ENCODE measurements around the gene NECAB2.

NECAB2 gene

GRCh38 chr16:83952587-83952939 is 15.5 kb upstream of the NECAB2 start:
- H3K4me2 ChIP-seq (ENCODE audit: low read depth, low read length, poor library complexity, severe bottlenecking) = peak overlapping the region; percentile 81
- no peaks in the 10 kb centered on the region for H3K79me2 ChIP-seq (ENCODE audit: insufficient read depth, low read length)
- H3K4me3 ChIP-seq (ENCODE audit: low read length, poor library complexity, severe bottlenecking) = peak overlapping the region; percentile 68
- no peak for TF ChIP-seq CTCF (conservative IDR thresholded peaks at IDR 0.05; ENCODE audit: low read length)
- TF ChIP-seq EZH2phosphoT487 (IDR thresholded peaks at IDR 0.05; ENCODE audit: borderline replicate concordance) = no peak
- peaks cover 11% of the 10 kb centered on the region for H3K4me1 ChIP-seq (ENCODE audit: insufficient read depth, low read length, poor library complexity, severe bottlenecking)
- H2AFZ ChIP-seq (ENCODE audit: low read length) = peak overlapping the region; percentile 67
- H3K27me3 ChIP-seq (ENCODE audit: insufficient read depth, low read length, poor library complexity, severe bottlenecking) = no peaks in the 10 kb centered on the region
- H4K20me1 ChIP-seq (ENCODE audit: insufficient read depth, low read length, poor library complexity, severe bottlenecking) = no peaks in the 10 kb centered on the region
- H3K9ac ChIP-seq (ENCODE audit: low read depth, low read length, poor library complexity, severe bottlenecking) = no peak overlapping the region
- H3K36me3 ChIP-seq (ENCODE audit: insufficient read depth, low read length) = no peaks in the 10 kb centered on the region
- H3F3A ChIP-seq (ENCODE audit: low read depth) = no peaks in the 10 kb centered on the region
- H3K9me2 ChIP-seq (replicated peaks; ENCODE audit: low read depth, low read length) = no peaks in the 10 kb centered on the region
- no peaks in the 10 kb centered on the region for H3K9me3 ChIP-seq (ENCODE audit: insufficient read depth, low read depth, low read length)

GRCh38 chr16:83952940-83953795 is 14.9 kb upstream of the NECAB2 start, which contains the start of gene OSGIN1:
Gene OSGIN1 (plus strand): TSS chr16:83953240. CDS start chr16:83957672, 4,432 bp downstream.
- no peaks in the 10 kb centered on the region for H3K27me3 ChIP-seq (ENCODE audit: insufficient read depth, low read length, poor library complexity, severe bottlenecking)
- TF ChIP-seq EZH2phosphoT487 (IDR thresholded peaks at IDR 0.05; ENCODE audit: borderline replicate concordance) = no peak
- TF ChIP-seq CTCF (conservative IDR thresholded peaks at IDR 0.05; ENCODE audit: low read length) = no peak
- H3K4me1 ChIP-seq (ENCODE audit: insufficient read depth, low read length, poor library complexity, severe bottlenecking) = peaks cover 11% of the 10 kb centered on the region
- no peaks in the 10 kb centered on the region for H3F3A ChIP-seq (ENCODE audit: low read depth)
- no peaks in the 10 kb centered on the region for H4K20me1 ChIP-seq (ENCODE audit: insufficient read depth, low read length, poor library complexity, severe bottlenecking)
- H3K4me2 ChIP-seq (ENCODE audit: low read depth, low read length, poor library complexity, severe bottlenecking) = peak within 1 kb of the TSS; percentile 81
- peak within 1 kb of the TSS; percentile 67 for H2AFZ ChIP-seq (ENCODE audit: low read length)
- H3K4me3 ChIP-seq (ENCODE audit: low read length, poor library complexity, severe bottlenecking) = peak within 1 kb of the TSS; percentile 68
- H3K9me2 ChIP-seq (replicated peaks; ENCODE audit: low read depth, low read length) = no peaks in the 10 kb centered on the region
- H3K36me3 ChIP-seq (ENCODE audit: insufficient read depth, low read length) = no peaks in the 10 kb centered on the region
- H3K79me2 ChIP-seq (ENCODE audit: insufficient read depth, low read length) = no peaks in the 10 kb centered on the region
- H3K9ac ChIP-seq (ENCODE audit: low read depth, low read length, poor library complexity, severe bottlenecking) = peak within 1 kb of the TSS; percentile 33
- H3K9me3 ChIP-seq (ENCODE audit: insufficient read depth, low read depth, low read length) = no peaks in the 10 kb centered on the region

GRCh38 chr16:83953796-83954576 is 14.1 kb upstream of the NECAB2 start:
- Histone ChIP-seq H2AFZ (ENCODE audit: low read length) (0 out of 2 replicates have a peak overlapping the region, but pooled peaks have one; percentile 30), H3K4me1 (ENCODE audit: insufficient read depth, low read length, poor library complexity, severe bottlenecking) (peaks cover 11% of the 10 kb centered on the region), H3K27me3 (ENCODE audit: insufficient read depth, low read length, poor library complexity, severe bottlenecking) (no peaks in the 10 kb centered on the region), H3K9me2 (replicated peaks; ENCODE audit: low read depth, low read length) (no peaks in the 10 kb centered on the region), H3K4me2 (ENCODE audit: low read depth, low read length, poor library complexity, severe bottlenecking) (peak overlapping the region; percentile 81), H3K4me3 (ENCODE audit: low read length, poor library complexity, severe bottlenecking) (peak overlapping the region; percentile 68), H4K20me1 (ENCODE audit: insufficient read depth, low read length, poor library complexity, severe bottlenecking) (no peaks in the 10 kb centered on the region), H3K79me2 (ENCODE audit: insufficient read depth, low read length) (no peaks in the 10 kb centered on the region), H3F3A (ENCODE audit: low read depth) (no peaks in the 10 kb centered on the region), H3K36me3 (ENCODE audit: insufficient read depth, low read length) (no peaks in the 10 kb centered on the region), H3K9me3 (ENCODE audit: insufficient read depth, low read depth, low read length) (no peaks in the 10 kb centered on the region), H3K9ac (ENCODE audit: low read depth, low read length, poor library complexity, severe bottlenecking) (no peak overlapping the region)
- TF ChIP-seq CTCF (conservative IDR thresholded peaks at IDR 0.05; ENCODE audit: low read length) = peak; percentile 75
- TF ChIP-seq EZH2phosphoT487 (IDR thresholded peaks at IDR 0.05; ENCODE audit: borderline replicate concordance) = no peak
